ENCODE data around the gene GP1BA.
A peak's percentile ranks its signal among the peaks of the same experiment; 100 is the strongest.

GP1BA gene

GRCh38 chr17:4903051-4903818 lies 28.8 kb upstream of the GP1BA start, which contains the start of gene CHRNE (continued):
- TF ChIP-seq REPIN1 (tag by site-specific recombination; IDR thresholded peaks at IDR 0.05; ENCODE audit: low read depth) (no peak), ZNF777 (tag by site-specific recombination; IDR thresholded peaks at IDR 0.05; ENCODE audit: borderline replicate concordance) (no peak), OVOL3 (tag by site-specific recombination; IDR thresholded peaks at IDR 0.05) (no peak), ZNF354C (tag by site-specific recombination; IDR thresholded peaks at IDR 0.05; ENCODE audit: borderline replicate concordance, low read depth) (no peak), KLF10 (tag by site-specific recombination; IDR thresholded peaks at IDR 0.05) (peak; percentile 52; the same call in 1 of the 2 replicates), ZNF214 (tag by site-specific recombination; IDR thresholded peaks at IDR 0.05; ENCODE audit: borderline replicate concordance) (no peak), ZBTB6 (tag by site-specific recombination; IDR thresholded peaks at IDR 0.05) (no peak), ZNF10 (tag by site-specific recombination; IDR thresholded peaks at IDR 0.05) (no peak), ZNF274 (IDR thresholded peaks at IDR 0.05; ENCODE audit: low read length) (no peak), ZNF274 (tag by site-specific recombination; IDR thresholded peaks at IDR 0.05; ENCODE audit: borderline replicate concordance) (no peak), ZNF548 (tag by site-specific recombination; IDR thresholded peaks at IDR 0.05) (no peak), ZNF266 (tag by site-specific recombination; IDR thresholded peaks at IDR 0.05; ENCODE audit: low read depth) (no peak), ZNF654 (tag by site-specific recombination; IDR thresholded peaks at IDR 0.05; ENCODE audit: low read depth) (peak; percentile 76), KLF8 (tag by site-specific recombination; IDR thresholded peaks at IDR 0.05) (peak; percentile 51; the same call in 1 of the 2 replicates), GLIS2 (tag by site-specific recombination; IDR thresholded peaks at IDR 0.05) (peak; percentile 40; the same call in 1 of the 2 replicates), ZNF600 (tag by site-specific recombination; IDR thresholded peaks at IDR 0.05) (0 out of 2 replicates have a peak, but pooled peaks have one; percentile 23), TCF7L2 (IDR thresholded peaks at IDR 0.05; ENCODE audit: borderline replicate concordance, low read depth, low read length) (no peak; the same call in 1 of the 2 replicates), ZNF530 (tag by site-specific recombination; IDR thresholded peaks at IDR 0.05; ENCODE audit: low read depth) (no peak), ZNF48 (tag by site-specific recombination; IDR thresholded peaks at IDR 0.05) (no peak), ZNF121 (tag by site-specific recombination; IDR thresholded peaks at IDR 0.05) (no peak), CTCF (tag by site-specific recombination; IDR thresholded peaks at IDR 0.05) (peak; percentile 81), ZNF596 (tag by site-specific recombination; IDR thresholded peaks at IDR 0.05) (no peak), HOXC10 (CRISPR knock-in tag; IDR thresholded peaks at IDR 0.05) (no peak), ZNF707 (tag by site-specific recombination; IDR thresholded peaks at IDR 0.05) (no peak), ZBTB8A (tag by site-specific recombination; IDR thresholded peaks at IDR 0.05) (no peak), ZSCAN18 (tag by site-specific recombination; IDR thresholded peaks at IDR 0.05) (no peak), ZNF488 (tag by site-specific recombination; IDR thresholded peaks at IDR 0.05) (no peak), PRDM10 (tag by site-specific recombination; IDR thresholded peaks at IDR 0.05) (peak; percentile 54), ZNF639 (tag by site-specific recombination; IDR thresholded peaks at IDR 0.05) (no peak), KLF1 (tag by site-specific recombination; IDR thresholded peaks at IDR 0.05) (peak; percentile 90), ZNF37A (tag by site-specific recombination; IDR thresholded peaks at IDR 0.05) (no peak)

All from HEK293 (cell line).